Measurements from ENCODE around the gene CIAO2A. TPM values are rescaled to one million over a fixed set of nuclear protein-coding genes. Genes with fewer than 3 reads are reported as not detected.

Gene CIAO2A
- total and polyA plus RNA-seq, 4 donors: 40.4 to 95.6 (median 82.8) TPM

DNA sequence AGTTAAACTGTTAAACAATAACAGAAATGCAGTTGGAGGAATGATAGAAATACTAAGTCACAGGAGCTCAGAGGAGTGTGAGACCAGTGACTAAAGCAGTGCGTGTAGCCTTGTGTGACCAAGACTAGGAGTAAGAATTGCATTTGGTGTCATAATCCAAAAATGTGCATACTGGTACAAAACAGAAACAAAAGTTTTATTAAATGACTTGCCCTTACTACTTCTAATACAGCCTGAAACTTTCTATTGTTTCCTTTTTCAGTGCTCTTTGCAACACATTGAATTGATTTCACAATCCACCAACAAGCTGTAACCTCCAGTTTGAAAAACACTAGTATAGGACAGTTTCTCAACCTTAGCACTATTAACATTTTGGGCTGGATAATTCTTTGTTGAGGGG lies 19.3 kb upstream of the CIAO2A start:
- ATAC-seq (ENCODE audit: insufficient read depth, low FRiP score) (no peak), DNase-seq (no peak)
- no peak for TF ChIP-seq CTCF (IDR thresholded peaks at IDR 0.05; ENCODE audit: control extremely low read depth, extremely low read depth)
- 48 to 78% methylated on average over 1 of the region's 1 CpG for WGBS, 2 donors
- H3K27me3 ChIP-seq (ENCODE audit: control insufficient read depth in 3 of 3, insufficient read depth in 3 of 3, low read length in 2 of 3): peaks cover 0 to 2% (median 0%) of the 10 kb centered on the region in 3 donors
- H3K27ac ChIP-seq (ENCODE audit: low read depth in 1 of 2, low read length in 1 of 2): no peak overlapping the region
- H3K9me3 ChIP-seq (ENCODE audit: control insufficient read depth in 4 of 4, insufficient read depth in 3 of 4, low read length in 3 of 4): no peaks in the 10 kb centered on the region
- peaks cover 0 to 21% (median 11%) of the 10 kb centered on the region in 5 donors for H3K4me1 ChIP-seq (ENCODE audit: control insufficient read depth in 5 of 5, insufficient read depth in 5 of 5, low read length in 5 of 5)
- H3K9ac ChIP-seq (ENCODE audit: insufficient read depth in 1 of 2, low read length in 2 of 2): no peak overlapping the region
- peaks cover 0 to 32% (median 18%) of the 10 kb centered on the region in 4 donors for H3K36me3 ChIP-seq (ENCODE audit: control insufficient read depth in 4 of 4, insufficient read depth in 4 of 4, low read length in 4 of 4)
- H3K4me3 ChIP-seq: no peak overlapping the region

- no peak for DNase-seq
- WGBS, 2 donors: 71 to 78% methylated on average over 4 of the region's 4 CpGs
- ATAC-seq (ENCODE audit: insufficient read depth, low FRiP score): no peak
- no peak overlapping the region for H3K4me3 ChIP-seq
- peaks cover 0 to 28% (median 15%) of the 10 kb centered on the region in 4 donors for H3K36me3 ChIP-seq (ENCODE audit: control insufficient read depth in 4 of 4, insufficient read depth in 4 of 4, low read length in 4 of 4)
- H3K27ac ChIP-seq (ENCODE audit: low read depth in 1 of 2, low read length in 1 of 2): no peak overlapping the region
- peaks cover 0 to 26% (median 11%) of the 10 kb centered on the region in 5 donors for H3K4me1 ChIP-seq (ENCODE audit: control insufficient read depth in 5 of 5, insufficient read depth in 5 of 5, low read length in 5 of 5)
- H3K27me3 ChIP-seq (ENCODE audit: control insufficient read depth in 3 of 3, insufficient read depth in 3 of 3, low read length in 2 of 3): peaks cover 0 to 2% (median 0%) of the 10 kb centered on the region in 3 donors
- TF ChIP-seq CTCF (IDR thresholded peaks at IDR 0.05; ENCODE audit: control extremely low read depth, extremely low read depth): no peak
- H3K9me3 ChIP-seq (ENCODE audit: control insufficient read depth in 4 of 4, insufficient read depth in 3 of 4, low read length in 3 of 4): no peaks in the 10 kb centered on the region
- H3K9ac ChIP-seq (ENCODE audit: insufficient read depth in 1 of 2, low read length in 2 of 2): peak overlapping the region in 1 of 2 donors; percentile 26
These were observed 18.6 kb upstream of the CIAO2A start for GRCh38 chr15:64112073-64112772.

- peaks cover 0 to 30% (median 11%) of the 10 kb centered on the region in 5 donors for H3K4me1 ChIP-seq (ENCODE audit: control insufficient read depth in 5 of 5, insufficient read depth in 5 of 5, low read length in 5 of 5)
- peaks cover 0 to 28% (median 14%) of the 10 kb centered on the region in 4 donors for H3K36me3 ChIP-seq (ENCODE audit: control insufficient read depth in 4 of 4, insufficient read depth in 4 of 4, low read length in 4 of 4)
- H3K9ac ChIP-seq (ENCODE audit: insufficient read depth in 1 of 2, low read length in 2 of 2): peak overlapping the region in 1 of 2 donors; percentile 26
- DNase-seq (no peak), ATAC-seq (ENCODE audit: insufficient read depth, low FRiP score) (no peak)
- H3K27ac ChIP-seq (ENCODE audit: low read depth in 1 of 2, low read length in 1 of 2): no peak overlapping the region
- no peaks in the 10 kb centered on the region for H3K9me3 ChIP-seq (ENCODE audit: control insufficient read depth in 4 of 4, insufficient read depth in 3 of 4, low read length in 3 of 4)
- WGBS, 2 donors: 84 to 90% methylated on average over 3 of the region's 3 CpGs
- no peak overlapping the region for H3K4me3 ChIP-seq
- TF ChIP-seq CTCF (IDR thresholded peaks at IDR 0.05; ENCODE audit: control extremely low read depth, extremely low read depth): no peak
- H3K27me3 ChIP-seq (ENCODE audit: control insufficient read depth in 3 of 3, insufficient read depth in 3 of 3, low read length in 2 of 3): peaks cover 0 to 2% (median 0%) of the 10 kb centered on the region in 3 donors
These were observed 18.0 kb upstream of the CIAO2A start for GRCh38 chr15:64111679-64112050.
